Spinal cord (tissue), 10 donors: ENCODE measurements around the gene C11orf24. TPM values are rescaled to one million over a fixed set of nuclear protein-coding genes. Genes with fewer than 3 reads are reported as not detected.

Experiments used
- DNase-seq, 6 donors: peaks; one replicate each; pipeline versions ENCODE4 v3.0.0 to v3.0.0-alpha.2; 2013 to 2015; ENCODE audit warnings: low spot score in 6 of 6, low read depth in 4 of 6
- H3K27ac ChIP-seq: one replicate; pipeline ENCODE4 v1.5.1; 2013; ENCODE audit warnings: low read depth, low read length, control low read depth
- H3K27me3 ChIP-seq: one replicate; pipeline ENCODE4 v1.6.1; 2013; ENCODE audit warnings: low read length; ENCODE audit not compliant: control insufficient read depth, insufficient read depth
- H3K36me3 ChIP-seq: one replicate; pipeline ENCODE4 v1.6.1; 2013; ENCODE audit warnings: low read length; ENCODE audit not compliant: control insufficient read depth, insufficient read depth
- H3K4me1 ChIP-seq: one replicate; pipeline ENCODE4 v1.6.1; 2013; ENCODE audit warnings: low read length; ENCODE audit not compliant: control insufficient read depth, insufficient read depth
- H3K4me3 ChIP-seq: one replicate; pipeline ENCODE4 v1.5.1; 2013; ENCODE audit warnings: low read depth, low read length, control low read depth
- H3K9me3 ChIP-seq: one replicate; pipeline ENCODE4 v1.6.1; 2013; ENCODE audit warnings: low read length; ENCODE audit not compliant: control insufficient read depth, insufficient read depth
- WGBS: methylation state at CpG from one replicate; pipeline ENCODE4 v1.1.5; 2013; ENCODE audit warnings: missing lambda C conversion rate; ENCODE audit not compliant: insufficient coverage; 5-methylcytosine and 5-hydroxymethylcytosine counted together
- polyA plus RNA-seq, 2 donors: library from polyadenylated mRNA; unstranded; fragments of 120-200 nt; gene quantifications; one replicate each; pipeline ENCODE4 v1.2.1, GENCODE V29; 2013; ENCODE audit not compliant: insufficient read length in 2 of 2
- total RNA-seq, 2 donors: library from RNA; depleted of rRNA in 1 of 2; stranded (reverse); fragments of 120-200 nt in 1 of 2; fragments of >200 nt in 1 of 2; gene quantifications; one replicate each; pipeline versions ENCODE4 v1.2.3 to v1.2.4, GENCODE V29; 2013 to 2014
- donor health status: healthy.

The C11orf24 gene
- total and polyA plus RNA-seq, 4 donors: 12.7 to 31.9 (median 19.4) TPM

DNA sequence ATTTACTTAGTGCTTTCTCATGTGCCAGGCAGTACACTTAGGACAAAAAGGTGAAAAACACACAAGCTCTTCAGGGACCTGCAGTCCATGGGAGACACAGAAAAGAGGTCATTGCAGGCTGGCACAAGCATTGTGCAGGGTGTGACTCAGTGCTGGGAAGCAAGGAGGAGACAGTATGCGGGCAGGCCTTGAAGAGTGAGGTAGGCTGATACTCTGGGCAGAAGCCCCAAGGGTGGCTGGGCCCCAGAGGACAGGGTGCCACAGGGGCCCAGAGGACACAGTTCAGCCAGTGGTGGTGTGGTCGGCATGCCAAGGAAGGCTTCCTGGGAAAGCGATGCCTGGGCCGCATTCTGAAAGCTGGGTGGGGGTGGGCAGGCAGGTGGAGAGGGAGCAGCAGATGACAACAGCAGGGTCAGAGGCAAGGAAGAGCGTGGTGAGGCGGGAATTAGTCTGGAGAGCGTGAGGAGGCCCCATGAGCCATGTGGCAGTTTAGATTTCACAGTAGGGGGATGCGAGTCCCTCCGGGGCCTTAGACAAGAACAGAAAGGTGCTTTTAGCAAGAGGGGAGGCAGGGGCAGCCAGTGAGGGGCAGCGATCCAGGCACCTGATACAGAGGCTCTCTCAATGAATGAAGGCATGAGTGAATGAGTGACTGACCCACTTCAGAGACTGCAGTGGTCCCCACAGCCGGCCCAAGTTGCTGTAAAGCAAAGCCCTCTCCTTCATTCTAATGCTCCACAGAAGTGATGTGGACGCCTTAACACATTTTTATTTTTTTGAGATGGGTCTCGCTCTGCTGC is 6.8 kb downstream of the C11orf24 start:
- Histone ChIP-seq H3K4me3 (no peak overlapping the region), H3K9me3 (no peaks in the 10 kb centered on the region), H3K27me3 (no peaks in the 10 kb centered on the region), H3K36me3 (peaks cover 83% of the 10 kb centered on the region), H3K27ac (no peak overlapping the region), H3K4me1 (peaks cover 34% of the 10 kb centered on the region)
- no peak for DNase-seq
- 87% methylated on average over 11 of the region's 13 CpGs for WGBS

DNA sequence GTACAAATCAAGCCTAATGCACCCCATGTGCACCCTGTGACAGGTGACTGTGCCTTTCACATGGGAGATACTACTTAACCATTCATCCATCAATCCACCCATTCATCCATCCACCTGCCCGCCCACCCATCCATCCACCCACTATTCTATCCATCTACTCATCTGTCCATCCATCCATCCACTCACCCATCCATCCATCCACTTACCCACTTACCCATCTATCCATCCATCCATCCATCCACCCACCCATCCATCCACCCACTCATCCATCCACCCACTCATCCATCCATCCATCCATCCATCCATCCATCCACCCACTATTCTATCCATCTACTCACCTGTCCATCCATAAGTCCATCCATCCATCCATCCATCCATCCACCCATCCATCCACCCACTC is 7.5 kb downstream of the C11orf24 start:
- 100% methylated on average over 1 of the region's 1 CpG for WGBS
- Histone ChIP-seq H3K4me1 (peaks cover 29% of the 10 kb centered on the region), H3K9me3 (no peaks in the 10 kb centered on the region), H3K36me3 (peaks cover 87% of the 10 kb centered on the region), H3K27me3 (no peaks in the 10 kb centered on the region), H3K4me3 (no peak overlapping the region), H3K27ac (no peak overlapping the region)
- no peak for DNase-seq

DNA sequence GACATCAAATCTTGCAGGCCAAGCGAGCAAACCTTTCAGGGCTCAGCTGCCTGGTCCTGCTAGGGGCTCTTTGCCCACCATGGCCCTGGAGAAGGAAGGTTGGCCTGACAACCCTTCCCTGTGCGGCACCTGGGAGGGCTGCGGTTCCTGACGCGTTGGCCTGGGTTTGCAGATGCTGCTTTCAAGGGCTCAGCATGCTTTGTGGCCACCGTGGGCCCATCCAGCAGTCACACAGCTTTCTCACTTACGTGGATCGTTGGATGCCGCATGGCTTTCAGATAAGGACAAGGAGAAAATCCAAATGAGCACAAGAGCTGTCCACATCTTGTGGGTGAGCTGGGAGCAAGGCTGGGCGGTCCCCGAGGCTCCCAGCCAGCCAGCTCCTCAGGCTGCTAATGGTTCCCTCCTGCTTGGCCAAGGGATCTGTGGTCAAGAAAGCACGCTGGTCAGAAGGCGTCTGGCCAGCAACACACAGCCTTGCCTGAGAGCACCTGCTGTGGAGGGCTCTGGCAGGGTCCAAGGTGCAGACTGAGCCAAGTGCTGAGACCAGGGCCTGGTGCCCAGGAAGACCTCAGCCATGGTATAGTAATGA is 8.2 kb downstream of the C11orf24 start:
- Histone ChIP-seq H3K4me1 (peaks cover 29% of the 10 kb centered on the region), H3K4me3 (no peak overlapping the region), H3K27me3 (no peaks in the 10 kb centered on the region), H3K36me3 (peaks cover 88% of the 10 kb centered on the region), H3K27ac (no peak overlapping the region), H3K9me3 (no peaks in the 10 kb centered on the region)
- DNase-seq: no peak
- 87% methylated on average over 13 of the region's 13 CpGs for WGBS

DNA sequence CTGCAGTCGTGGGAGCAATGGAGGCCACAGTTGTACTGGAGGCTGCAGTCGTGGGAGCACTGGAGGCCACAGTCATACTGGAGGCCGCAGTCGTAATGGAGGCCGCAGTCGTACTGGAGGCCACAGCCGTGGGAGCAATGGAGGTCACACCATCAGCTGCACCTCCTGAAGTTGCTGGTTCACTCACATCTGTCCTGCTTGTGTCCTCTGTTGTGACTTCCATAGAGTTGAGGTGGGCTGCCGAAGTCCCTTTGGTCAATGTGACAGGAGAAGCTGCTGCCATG is 9.3 kb downstream of the C11orf24 start:
- no peak for DNase-seq
- peaks cover 80% of the 10 kb centered on the region for H3K36me3 ChIP-seq
- no peaks in the 10 kb centered on the region for H3K9me3 ChIP-seq
- H3K4me1 ChIP-seq: peaks cover 31% of the 10 kb centered on the region
- no peak overlapping the region for H3K27ac ChIP-seq
- H3K27me3 ChIP-seq: no peaks in the 10 kb centered on the region
- WGBS: 97% methylated on average over 7 of the region's 8 CpGs
- no peak overlapping the region for H3K4me3 ChIP-seq

DNA sequence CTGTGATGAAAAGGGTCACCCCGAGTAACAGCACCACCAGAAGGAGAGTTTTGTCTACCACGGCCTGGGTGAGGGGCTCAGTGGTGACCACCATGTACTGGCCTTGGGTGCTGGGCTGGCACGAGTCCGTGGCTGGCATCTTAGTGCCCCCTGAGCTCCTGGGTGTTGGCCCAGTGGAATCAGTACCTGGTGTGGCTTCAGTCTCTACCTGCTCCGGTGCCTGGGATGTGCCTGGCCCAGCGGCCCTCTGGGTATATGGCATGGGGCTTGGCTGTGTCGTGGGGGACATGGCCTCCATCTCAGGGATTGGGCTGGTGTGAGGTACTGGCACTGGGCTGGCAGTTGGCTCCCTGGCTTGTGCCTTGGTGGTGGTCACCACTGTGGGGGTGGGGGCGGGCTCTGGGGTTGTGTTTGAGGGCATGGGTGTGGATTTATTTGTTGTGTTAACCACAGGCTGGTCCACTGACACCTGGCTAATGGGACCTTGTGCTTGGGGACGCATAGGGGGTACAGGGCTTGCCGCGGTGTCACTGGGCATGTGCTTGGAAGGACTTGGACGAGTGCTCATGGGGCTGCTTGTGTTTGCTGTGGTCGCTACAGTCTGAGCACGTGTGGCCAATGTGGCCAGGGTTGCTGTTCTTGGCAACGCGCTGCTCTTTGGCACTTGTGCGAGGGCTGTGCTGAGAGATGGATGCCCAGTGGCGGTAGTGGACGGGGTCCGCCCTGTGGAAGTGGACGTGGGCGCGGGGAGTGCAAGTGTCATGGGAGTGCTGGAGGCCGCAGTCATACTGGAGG is 9.8 kb downstream of the C11orf24 start:
- no peak overlapping the region for H3K4me3 ChIP-seq
- no peaks in the 10 kb centered on the region for H3K9me3 ChIP-seq
- WGBS: 95% methylated on average over 24 of the region's 24 CpGs
- DNase-seq: no peak
- H3K27ac ChIP-seq: no peak overlapping the region
- H3K4me1 ChIP-seq: peaks cover 34% of the 10 kb centered on the region
- H3K36me3 ChIP-seq: peaks cover 74% of the 10 kb centered on the region
- H3K27me3 ChIP-seq: no peaks in the 10 kb centered on the region

DNA sequence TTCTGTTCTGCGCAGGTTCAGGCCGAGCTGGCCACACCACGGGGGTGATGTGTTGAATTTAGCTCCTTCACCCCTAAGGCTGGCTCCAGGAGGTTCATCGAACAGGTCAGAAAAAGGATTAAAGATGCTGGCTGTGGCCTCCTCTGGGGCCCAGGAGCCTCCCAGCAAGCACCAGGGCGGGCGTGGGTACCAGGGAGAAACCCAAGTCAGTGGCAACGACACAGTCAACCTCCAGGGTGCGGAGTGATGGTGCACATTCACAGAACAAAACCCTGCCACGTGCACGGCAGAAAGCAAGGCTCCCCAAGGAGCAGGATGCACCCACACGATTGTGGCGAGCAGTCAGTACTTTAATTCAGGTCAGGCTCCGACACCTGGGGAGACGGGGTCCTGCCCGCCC is 10.8 kb downstream of the C11orf24 start:
- H3K27ac ChIP-seq: no peak overlapping the region
- WGBS: 84% methylated on average over 15 of the region's 15 CpGs
- H3K4me1 ChIP-seq: peaks cover 34% of the 10 kb centered on the region
- H3K9me3 ChIP-seq: no peaks in the 10 kb centered on the region
- no peak overlapping the region for H3K4me3 ChIP-seq
- no peak for DNase-seq
- H3K27me3 ChIP-seq: no peaks in the 10 kb centered on the region
- H3K36me3 ChIP-seq: peaks cover 65% of the 10 kb centered on the region

DNA sequence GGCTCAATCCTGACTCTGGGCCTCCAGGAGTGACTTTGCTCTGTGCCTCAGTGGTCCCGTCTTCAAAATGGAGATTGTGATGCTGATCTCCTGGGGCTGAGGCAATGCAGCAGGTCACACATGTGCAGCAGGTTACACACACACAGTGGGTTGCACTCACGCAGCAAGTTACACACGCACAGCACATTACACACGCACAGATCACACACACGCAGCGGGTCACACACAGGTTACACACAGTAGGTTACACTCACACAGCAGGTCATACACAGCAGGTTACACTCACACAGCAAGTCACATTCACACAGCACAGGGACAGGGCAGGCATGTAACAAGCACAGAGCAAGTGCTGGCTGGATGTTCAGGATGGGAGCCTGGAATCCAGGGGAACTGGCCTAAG is 11.3 kb downstream of the C11orf24 start:
- H3K4me3 ChIP-seq: no peak overlapping the region
- H3K36me3 ChIP-seq: peaks cover 60% of the 10 kb centered on the region
- no peak overlapping the region for H3K27ac ChIP-seq
- WGBS: 92% methylated on average over 4 of the region's 6 CpGs
- DNase-seq: no peak
- H3K27me3 ChIP-seq: no peaks in the 10 kb centered on the region
- no peaks in the 10 kb centered on the region for H3K9me3 ChIP-seq
- H3K4me1 ChIP-seq: peaks cover 29% of the 10 kb centered on the region

DNA sequence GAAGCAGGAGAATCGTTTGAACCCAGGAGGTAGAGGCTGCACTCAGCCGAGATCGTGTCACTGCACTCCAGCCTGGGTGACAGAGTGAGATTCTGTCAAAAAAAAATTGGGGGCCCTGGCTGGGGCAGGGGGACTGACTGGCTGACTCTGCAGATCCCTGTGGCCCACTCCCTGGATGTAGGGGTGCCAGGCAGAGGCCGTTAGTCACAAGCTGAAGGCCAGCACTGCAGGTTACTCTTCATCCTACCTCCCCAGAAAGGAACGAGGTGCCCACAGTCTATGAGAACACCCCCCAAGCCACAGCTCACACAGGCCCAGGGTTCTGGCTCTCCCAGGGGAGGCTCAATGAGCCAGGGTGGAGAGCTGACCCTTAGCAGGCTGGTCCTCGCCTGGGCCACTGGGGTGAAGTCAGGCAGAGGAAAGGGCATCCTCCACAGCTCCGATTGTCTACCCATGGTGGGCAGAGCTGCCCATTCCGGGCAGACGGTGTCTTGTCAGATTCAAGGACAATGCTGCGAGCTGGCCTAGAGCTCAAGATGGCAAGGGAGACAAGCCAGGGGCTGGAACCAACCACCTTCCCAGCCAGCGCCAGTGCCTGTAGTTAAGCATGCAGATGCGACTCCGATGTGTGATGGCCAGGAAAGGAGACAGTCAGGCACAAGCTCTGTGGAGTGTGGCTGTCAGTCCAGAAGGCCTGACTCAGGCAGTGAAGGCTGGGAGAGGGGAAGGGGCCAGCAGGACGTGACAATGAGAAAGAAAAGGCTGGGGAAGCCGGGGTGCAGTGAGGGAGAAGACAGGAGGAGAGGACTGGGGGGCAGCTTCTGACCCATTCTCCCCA is 12.4 kb downstream of the C11orf24 start:
- Histone ChIP-seq H3K27me3 (no peaks in the 10 kb centered on the region), H3K9me3 (no peaks in the 10 kb centered on the region), H3K4me3 (no peak overlapping the region), H3K27ac (no peak overlapping the region), H3K4me1 (peaks cover 21% of the 10 kb centered on the region), H3K36me3 (peaks cover 48% of the 10 kb centered on the region)
- 89% methylated on average over 15 of the region's 15 CpGs for WGBS
- DNase-seq: no peak

DNA sequence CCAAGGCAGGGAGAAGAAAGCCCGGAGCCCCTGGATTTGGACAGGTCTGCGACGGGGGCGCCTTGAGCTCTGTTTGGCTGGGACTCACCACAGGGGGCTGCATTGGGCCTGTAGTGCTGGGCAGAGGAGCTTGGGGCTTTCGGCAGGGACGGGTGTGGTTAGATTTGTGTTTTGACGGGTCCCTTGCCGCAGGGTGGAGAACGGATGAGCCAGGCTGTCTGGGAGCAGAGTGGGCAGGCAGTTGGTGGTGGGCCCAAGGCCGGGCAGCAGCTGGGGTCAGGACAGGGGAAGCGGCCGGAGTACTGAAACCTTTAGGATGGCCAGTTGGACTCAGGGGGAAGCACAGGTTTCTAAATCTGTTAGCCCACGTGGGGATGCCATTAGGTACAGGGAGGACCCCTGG is 13.4 kb downstream of the C11orf24 start:
- Histone ChIP-seq H3K4me3 (no peak overlapping the region), H3K36me3 (peaks cover 39% of the 10 kb centered on the region), H3K4me1 (peaks cover 21% of the 10 kb centered on the region), H3K27me3 (no peaks in the 10 kb centered on the region), H3K9me3 (no peaks in the 10 kb centered on the region), H3K27ac (no peak overlapping the region)
- no peak for DNase-seq
- WGBS: 92% methylated on average over 13 of the region's 13 CpGs
